HG02571 (cell line): ENCODE measurements around the gene PRDX3.
"Not testable (repeated sequence)": the region's sequence is repeated elsewhere in the genome, so short reads cannot be mapped to it uniquely, and the experiment has no call there.

ENCODE experiments used
- ATAC-seq: cut with Tn5 transposase; IDR thresholded peaks from one replicate; pipeline ENCODE4 v1.9.1; 2021; ENCODE audit warnings: mild to moderate bottlenecking, moderate library complexity; ENCODE audit not compliant: unreplicated experiment

PRDX3 gene

GRCh38 chr10:119206603-119207365 is 28.2 kb upstream of the PRDX3 start:
- ATAC-seq, result peak; percentile 56

- ATAC-seq, result no peak
These were observed 27.4 kb upstream of the PRDX3 start for GRCh38 chr10:119205894-119206602.

GRCh38 chr10:119203006-119203405 is 24.4 kb upstream of the PRDX3 start:
- ATAC-seq, result no peak

- ATAC-seq, result no peak
These were observed 22.6 kb upstream of the PRDX3 start for GRCh38 chr10:119201233-119201632.

- ATAC-seq, result no peak
These were observed 20.8 kb upstream of the PRDX3 start for GRCh38 chr10:119199231-119199992.

- no peak for ATAC-seq
These were observed 19.8 kb upstream of the PRDX3 start for GRCh38 chr10:119198438-119198837.

GRCh38 chr10:119197921-119198320 is 19.3 kb upstream of the PRDX3 start:
- ATAC-seq, result no peak

- no peak for ATAC-seq
These were observed 13.3 kb upstream of the PRDX3 start for GRCh38 chr10:119191881-119192280.

- no peak for ATAC-seq
These were observed 12.6 kb upstream of the PRDX3 start for GRCh38 chr10:119190954-119191785.

- no peak for ATAC-seq
These were observed 11.7 kb upstream of the PRDX3 start for GRCh38 chr10:119190353-119190752.

- no peak for ATAC-seq
These were observed 11.2 kb upstream of the PRDX3 start for GRCh38 chr10:119189811-119190282.

- no peak for ATAC-seq
These were observed 5.2 kb upstream of the PRDX3 start for GRCh38 chr10:119183664-119184412.

- not testable (repeated sequence) for ATAC-seq
These were observed 2.3 kb upstream of the PRDX3 start for GRCh38 chr10:119180850-119181400.

- peak; percentile 23 for ATAC-seq
These were observed 772 bp downstream of the PRDX3 start for GRCh38 chr10:119177708-119178371.

- ATAC-seq, result no peak
These were observed 2.4 kb downstream of the PRDX3 start for GRCh38 chr10:119176166-119176565.

- ATAC-seq, result no peak
These were observed 4.5 kb downstream of the PRDX3 start for GRCh38 chr10:119174109-119174508.

GRCh38 chr10:119167041-119167440 is 11.6 kb downstream of the PRDX3 start:
- no peak for ATAC-seq

- no peak for ATAC-seq
These were observed 12.0 kb downstream of the PRDX3 start for GRCh38 chr10:119166564-119166963.

GRCh38 chr10:119166118-119166500 is 12.5 kb downstream of the PRDX3 start:
- peak; percentile 2 for ATAC-seq
